Measurements from ENCODE around the gene DNAH10. TPM values are rescaled to one million over a fixed set of nuclear protein-coding genes. Genes with fewer than 3 reads are reported as not detected.

The DNAH10 gene
- total RNA-seq, 2 experiments from 2014 or later = 0.38 to 0.43 TPM

DNA sequence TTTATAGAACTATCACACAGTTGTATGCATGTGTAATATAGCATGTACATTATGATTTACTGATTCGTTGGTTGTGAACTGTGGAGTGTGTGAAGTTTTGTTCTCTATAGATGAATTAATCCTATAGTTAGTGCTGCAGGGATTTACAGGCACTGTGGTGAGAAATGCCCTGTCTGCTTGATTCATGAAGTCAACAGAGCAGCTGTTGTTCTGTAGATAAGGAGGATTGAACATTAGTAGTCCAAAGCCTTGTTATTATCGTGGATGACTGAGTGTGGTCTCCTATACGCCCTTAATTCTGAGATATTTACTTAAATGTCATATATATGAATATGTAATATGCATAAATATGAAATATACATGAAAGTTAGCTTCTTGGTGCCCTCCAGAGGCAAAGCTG, 98.3 kb downstream of the DNAH10 start:
- intact Hi-C loops (cut with micrococcal nuclease) = no loop called here
- Mint-ChIP-seq H3K4me1 (ENCODE audit: low read depth) (no peaks in the 10 kb centered on the region), H3K27ac (no peak overlapping the region), H3K27me3 (no peaks in the 10 kb centered on the region), H3K4me3 (no peak overlapping the region), H3K9me3 (no peaks in the 10 kb centered on the region), H3K36me3 (ENCODE audit: low read depth) (no peaks in the 10 kb centered on the region)
- POLR2A ChIA-PET = no interaction called here
- ATAC-seq = no peak
- CTCF ChIA-PET = no interaction called here
- TF ChIP-seq, protein P1, sequence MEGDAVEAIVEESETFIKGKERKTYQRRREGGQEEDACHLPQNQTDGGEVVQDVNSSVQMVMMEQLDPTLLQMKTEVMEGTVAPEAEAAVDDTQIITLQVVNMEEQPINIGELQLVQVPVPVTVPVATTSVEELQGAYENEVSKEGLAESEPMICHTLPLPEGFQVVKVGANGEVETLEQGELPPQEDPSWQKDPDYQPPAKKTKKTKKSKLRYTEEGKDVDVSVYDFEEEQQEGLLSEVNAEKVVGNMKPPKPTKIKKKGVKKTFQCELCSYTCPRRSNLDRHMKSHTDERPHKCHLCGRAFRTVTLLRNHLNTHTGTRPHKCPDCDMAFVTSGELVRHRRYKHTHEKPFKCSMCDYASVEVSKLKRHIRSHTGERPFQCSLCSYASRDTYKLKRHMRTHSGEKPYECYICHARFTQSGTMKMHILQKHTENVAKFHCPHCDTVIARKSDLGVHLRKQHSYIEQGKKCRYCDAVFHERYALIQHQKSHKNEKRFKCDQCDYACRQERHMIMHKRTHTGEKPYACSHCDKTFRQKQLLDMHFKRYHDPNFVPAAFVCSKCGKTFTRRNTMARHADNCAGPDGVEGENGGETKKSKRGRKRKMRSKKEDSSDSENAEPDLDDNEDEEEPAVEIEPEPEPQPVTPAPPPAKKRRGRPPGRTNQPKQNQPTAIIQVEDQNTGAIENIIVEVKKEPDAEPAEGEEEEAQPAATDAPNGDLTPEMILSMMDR (IDR thresholded peaks at IDR 0.05) = no peak
- no peak for DNase-seq

DNA sequence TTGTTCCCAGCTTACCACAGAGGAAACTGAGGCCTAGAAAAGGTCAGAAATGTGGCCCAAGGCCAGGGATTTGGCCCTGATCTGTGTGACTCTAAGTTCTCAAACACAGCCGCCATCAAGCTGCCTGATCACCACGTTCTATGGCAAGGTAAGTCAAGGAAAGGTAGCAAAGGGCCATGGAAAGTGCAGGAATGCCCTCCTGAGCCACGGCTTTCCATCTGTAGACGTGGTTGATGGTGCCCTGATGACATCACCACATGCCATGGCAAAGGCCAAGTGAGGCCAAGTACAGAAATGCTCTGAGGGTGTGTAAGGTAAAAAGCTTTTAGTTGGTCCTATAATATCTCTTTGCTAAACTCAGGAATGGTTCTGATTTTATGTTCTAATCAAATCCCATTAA, 99.3 kb downstream of the DNAH10 start:
- ChIA-PET POLR2A (interaction anchor here (0.6 to 0.7 kb wide), 2 partner anchors 65 to 1360 kb away, joined by 3 to 4 read pairs; no protein-coding TSS in a partner anchor), CTCF (no interaction called here)
- no peak for ATAC-seq
- no peaks in the 10 kb centered on the region for H3K9me3 Mint-ChIP-seq
- no peaks in the 10 kb centered on the region for H3K36me3 Mint-ChIP-seq (ENCODE audit: low read depth)
- no peaks in the 10 kb centered on the region for H3K27me3 Mint-ChIP-seq
- H3K27ac Mint-ChIP-seq = no peak overlapping the region
- DNase-seq = no peak
- H3K4me1 Mint-ChIP-seq (ENCODE audit: low read depth) = no peaks in the 10 kb centered on the region
- TF ChIP-seq, protein P1 (IDR thresholded peaks at IDR 0.05) = no peak
- intact Hi-C loops (cut with micrococcal nuclease) = no loop called here
- no peak overlapping the region for H3K4me3 Mint-ChIP-seq

DNA sequence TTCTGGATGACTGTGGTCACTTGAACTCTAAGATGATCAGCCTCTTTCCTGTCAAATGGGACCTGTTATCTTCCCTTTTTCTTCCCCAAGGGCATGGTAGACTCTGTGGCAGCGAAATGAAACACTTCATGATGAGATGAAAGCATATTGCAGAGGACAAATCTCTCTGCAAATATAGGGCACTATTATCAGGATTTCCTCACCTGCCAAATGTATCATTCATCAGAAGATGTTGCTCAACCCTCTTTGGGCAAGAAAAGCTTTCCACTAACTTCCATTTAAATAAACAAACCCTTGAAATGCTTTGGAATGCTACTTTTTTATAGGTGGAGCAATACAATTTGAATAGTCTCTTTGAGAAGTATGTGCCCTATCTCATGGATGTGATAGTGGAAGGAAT, 105.0 kb downstream of the DNAH10 start:
- intact Hi-C loops (cut with micrococcal nuclease) = no loop called here
- no peaks in the 10 kb centered on the region for H3K36me3 Mint-ChIP-seq (ENCODE audit: low read depth)
- no peak overlapping the region for H3K27ac Mint-ChIP-seq
- ATAC-seq (no peak), DNase-seq (no peak)
- no peaks in the 10 kb centered on the region for H3K4me1 Mint-ChIP-seq (ENCODE audit: low read depth)
- TF ChIP-seq, protein P1 (IDR thresholded peaks at IDR 0.05) = no peak
- POLR2A ChIA-PET = no interaction called here
- H3K4me3 Mint-ChIP-seq = no peak overlapping the region
- no peaks in the 10 kb centered on the region for H3K9me3 Mint-ChIP-seq
- peaks cover 3% of the 10 kb centered on the region for H3K27me3 Mint-ChIP-seq
- CTCF ChIA-PET = no interaction called here

DNA sequence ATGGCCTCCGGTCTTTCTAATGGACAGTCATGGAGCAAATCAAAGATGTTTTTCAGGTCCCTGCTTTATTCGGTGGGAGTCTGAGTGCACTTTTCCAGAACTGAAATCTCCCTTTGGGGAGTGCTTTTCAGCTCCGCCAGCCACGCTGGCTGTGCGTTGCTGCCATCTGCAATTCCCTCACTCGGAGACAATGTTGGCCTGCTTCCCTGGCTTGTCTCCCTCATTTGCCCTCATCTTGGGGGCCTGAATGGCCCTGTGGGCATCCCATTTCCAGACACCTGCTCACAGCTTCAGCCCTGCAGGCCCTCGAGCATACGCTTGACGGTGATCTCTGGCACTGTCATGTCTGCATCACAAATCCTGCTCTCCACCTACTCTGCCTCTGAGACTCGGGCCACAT, 106.7 kb downstream of the DNAH10 start:
- ATAC-seq (no peak), DNase-seq (no peak)
- intact Hi-C loops (cut with micrococcal nuclease) = no loop called here
- Mint-ChIP-seq H3K27ac (no peak overlapping the region), H3K9me3 (no peaks in the 10 kb centered on the region), H3K4me3 (no peak overlapping the region), H3K27me3 (peaks cover 3% of the 10 kb centered on the region), H3K4me1 (ENCODE audit: low read depth) (no peaks in the 10 kb centered on the region), H3K36me3 (ENCODE audit: low read depth) (no peaks in the 10 kb centered on the region)
- ChIA-PET CTCF (no interaction called here), POLR2A (no interaction called here)
- TF ChIP-seq, protein P1 (IDR thresholded peaks at IDR 0.05) = no peak

DNA sequence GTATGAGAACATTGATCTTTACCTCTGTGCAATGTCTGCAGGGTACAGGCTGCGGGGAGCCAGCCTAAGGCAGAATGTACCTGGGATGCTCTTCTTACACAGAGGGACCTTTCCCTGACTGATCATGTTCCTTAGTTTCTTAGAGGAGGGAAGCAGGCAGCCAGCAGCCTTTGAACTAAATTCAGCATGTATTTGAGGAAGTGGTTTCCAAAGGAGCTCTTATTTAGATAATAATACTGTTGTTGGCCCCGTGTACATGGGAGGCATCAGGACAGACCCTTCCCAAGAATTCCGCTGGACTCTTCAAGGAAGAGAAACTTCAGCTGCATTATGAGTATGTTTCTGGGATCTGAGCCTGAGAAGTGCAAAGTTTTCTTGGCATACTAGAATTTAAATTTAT, 111.7 kb downstream of the DNAH10 start:
- H3K4me1 Mint-ChIP-seq (ENCODE audit: low read depth) = no peaks in the 10 kb centered on the region
- intact Hi-C loops (cut with micrococcal nuclease) = no loop called here
- POLR2A ChIA-PET = no interaction called here
- DNase-seq = no peak
- H3K4me3 Mint-ChIP-seq = no peak overlapping the region
- H3K36me3 Mint-ChIP-seq (ENCODE audit: low read depth) = no peaks in the 10 kb centered on the region
- peaks cover 1% of the 10 kb centered on the region for H3K27me3 Mint-ChIP-seq
- H3K9me3 Mint-ChIP-seq = no peaks in the 10 kb centered on the region
- no peak for ATAC-seq
- TF ChIP-seq, protein P1 (IDR thresholded peaks at IDR 0.05) = no peak
- CTCF ChIA-PET = no interaction called here
- H3K27ac Mint-ChIP-seq = no peak overlapping the region

All from activated CD8-positive, alpha-beta T cell treated with anti-CD3 and anti-CD28 coated beads for 36 hours (primary cell).